ENCODE data around the gene PXYLP1.

PXYLP1 gene

GRCh38 chr3:141227752-141228151 is 3.9 kb upstream of the PXYLP1 start:
- DNase-seq (ENCODE audit: low read depth in 2 of 2, low spot score in 1 of 2): no peak

- DNase-seq (ENCODE audit: low read depth in 2 of 2, low spot score in 1 of 2): no peak
These were observed 3.2 kb upstream of the PXYLP1 start for GRCh38 chr3:141228395-141228794.

GRCh38 chr3:141229132-141229531 is 2.5 kb upstream of the PXYLP1 start:
- no peak for DNase-seq (ENCODE audit: low read depth in 2 of 2, low spot score in 1 of 2)

GRCh38 chr3:141230293-141230692 is 1.3 kb upstream of the PXYLP1 start:
- DNase-seq (ENCODE audit: low read depth in 2 of 2, low spot score in 1 of 2): no peak

GRCh38 chr3:141231952-141232823 is 563 bp downstream of the PXYLP1 start:
- DNase-seq (ENCODE audit: low read depth in 2 of 2, low spot score in 1 of 2): peak in 1 of 2 donors; percentile 7

GRCh38 chr3:141233457-141234161 is 2.0 kb downstream of the PXYLP1 start:
- DNase-seq (ENCODE audit: low read depth in 2 of 2, low spot score in 1 of 2): no peak

- no peak for DNase-seq (ENCODE audit: low read depth in 2 of 2, low spot score in 1 of 2)
These were observed 2.7 kb downstream of the PXYLP1 start for GRCh38 chr3:141234283-141234682.

- no peak for DNase-seq (ENCODE audit: low read depth in 2 of 2, low spot score in 1 of 2)
These were observed 4.1 kb downstream of the PXYLP1 start for GRCh38 chr3:141235661-141236171.

GRCh38 chr3:141236361-141236760 is 4.7 kb downstream of the PXYLP1 start:
- DNase-seq (ENCODE audit: low read depth in 2 of 2, low spot score in 1 of 2): no peak

GRCh38 chr3:141237701-141238521 is 6.3 kb downstream of the PXYLP1 start:
- DNase-seq (ENCODE audit: low read depth in 2 of 2, low spot score in 1 of 2): no peak

- DNase-seq (ENCODE audit: low read depth in 2 of 2, low spot score in 1 of 2): no peak
These were observed 8.1 kb downstream of the PXYLP1 start for GRCh38 chr3:141239511-141240281.

GRCh38 chr3:141240286-141240685 is 8.7 kb downstream of the PXYLP1 start:
- DNase-seq (ENCODE audit: low read depth in 2 of 2, low spot score in 1 of 2): no peak

GRCh38 chr3:141240687-141241615 is 9.3 kb downstream of the PXYLP1 start:
- no peak for DNase-seq (ENCODE audit: low read depth in 2 of 2, low spot score in 1 of 2)

GRCh38 chr3:141241616-141242376 is 10.2 kb downstream of the PXYLP1 start:
- no peak for DNase-seq (ENCODE audit: low read depth in 2 of 2, low spot score in 1 of 2)

GRCh38 chr3:141242377-141243092 is 10.9 kb downstream of the PXYLP1 start:
- no peak for DNase-seq (ENCODE audit: low read depth in 2 of 2, low spot score in 1 of 2)

- DNase-seq (ENCODE audit: low read depth in 2 of 2, low spot score in 1 of 2): peak; percentile 43 to 64
These were observed 11.7 kb downstream of the PXYLP1 start for GRCh38 chr3:141243271-141243707.

- DNase-seq (ENCODE audit: low read depth in 2 of 2, low spot score in 1 of 2): no peak
These were observed 14.8 kb downstream of the PXYLP1 start for GRCh38 chr3:141246224-141246957.
